Hepatocyte (in vitro differentiated cells): ENCODE data around the gene G0S2. TPM values are rescaled to one million over a fixed set of nuclear protein-coding genes. Genes with fewer than 3 reads are reported as not detected.

Experiments
- DNase-seq: peaks from one replicate; pipeline ENCODE4 v3.0.0-alpha.2; 2016; ENCODE audit warnings: low spot score
- H2AFZ ChIP-seq: fragments of 200-600 bp; sonication (generic); 2 replicates; pipeline ENCODE4 v1.6.0; 2016; ENCODE audit warnings: antibody characterized with exemption, mild to moderate bottlenecking
- H3K27ac ChIP-seq: fragments of 200-600 bp; sonication (generic); 2 replicates; pipeline ENCODE4 v1.5.1; 2016; ENCODE audit warnings: mild to moderate bottlenecking
- H3K27me3 ChIP-seq: fragments of 200-600 bp; sonication (generic); 2 replicates; pipeline ENCODE4 v1.6.1; 2016
- H3K36me3 ChIP-seq: fragments of 200-600 bp; sonication (generic); replicated peaks from 2 replicates; pipeline ENCODE4 v1.5.1; 2016; ENCODE audit warnings: low read depth; ENCODE audit not compliant: insufficient read depth
- H3K4me1 ChIP-seq: fragments of 200-600 bp; sonication (generic); 2 replicates; pipeline ENCODE4 v1.5.1; 2016; ENCODE audit warnings: mild to moderate bottlenecking, moderate library complexity; ENCODE audit not compliant: insufficient read depth
- H3K4me2 ChIP-seq: fragments of 200-600 bp; sonication (generic); 2 replicates; pipeline ENCODE4 v1.6.0; 2016
- H3K4me3 ChIP-seq: fragments of 200-600 bp; sonication (generic); 2 replicates; pipeline ENCODE4 v1.5.1; 2016; ENCODE audit warnings: mild to moderate bottlenecking
- H3K79me2 ChIP-seq: fragments of 200-600 bp; sonication (generic); 2 replicates; pipeline ENCODE4 v1.6.0; 2017; ENCODE audit warnings: mild to moderate bottlenecking
- H3K9me2 ChIP-seq: fragments of 200-600 bp; sonication (generic); replicated peaks from 2 replicates; pipeline ENCODE4 v1.6.0; 2017; ENCODE audit warnings: mild to moderate bottlenecking; ENCODE audit not compliant: insufficient read depth
- H3K9me3 ChIP-seq: fragments of 200-600 bp; sonication (generic); 2 replicates; pipeline ENCODE4 v1.5.1; 2016; ENCODE audit warnings: low read depth, mild to moderate bottlenecking
- H4K20me1 ChIP-seq: fragments of 200-600 bp; sonication (generic); 2 replicates; pipeline ENCODE4 v1.6.0; 2016; ENCODE audit warnings: mild to moderate bottlenecking; ENCODE audit not compliant: insufficient read depth, poor library complexity, severe bottlenecking
- EZH2 ChIP-seq: fragments of 200-600 bp; sonication (generic); IDR thresholded peaks from 2 replicates; pipeline ENCODE4 v1.6.1; 2016; ENCODE audit warnings: antibody characterized with exemption, mild to moderate bottlenecking, borderline replicate concordance
- EZH2phosphoT487 ChIP-seq: fragments of 200-600 bp; sonication (generic); IDR thresholded peaks from one replicate; pipeline ENCODE4 v1.6.1; 2018; ENCODE audit warnings: antibody characterized with exemption, mild to moderate bottlenecking, low read depth, moderate library complexity; ENCODE audit not compliant: unreplicated experiment, severe bottlenecking
- WGBS: methylation state at CpG from one replicate; pipeline ENCODE4 v1.1.6; 2016; ENCODE audit warnings: low lambda C conversion rate; ENCODE audit errors: missing lambda C conversion rate; 5-methylcytosine and 5-hydroxymethylcytosine counted together
- polyA plus RNA-seq: library from polyadenylated mRNA; unstranded; fragments of >200 nt; fragmentation: Nextera tagmentation; extraction: Ambion mirVana; gene quantifications from 2 replicates; pipeline ENCODE4 v1.2.1, GENCODE V29; 2016
- total RNA-seq: library from RNA; depleted of rRNA; stranded (reverse); fragments of >200 nt; gene quantifications from 2 replicates; pipeline ENCODE4 v1.2.3, GENCODE V29; 2014
- TF ChIP-seq, protein P1 (sequence below): fragments of 200-600 bp; sonication (generic); IDR thresholded peaks from 2 replicates; pipeline ENCODE4 v1.5.1; 2016; ENCODE audit warnings: antibody characterized with exemption, mild to moderate bottlenecking; ENCODE audit not compliant: poor library complexity

The G0S2 gene
- total and polyA plus RNA-seq, 2 experiments from 2014 or later, result 32.2 to 37.0 TPM

GRCh38 chr1:209659909-209660308, 15.3 kb upstream of the G0S2 start:
- Histone ChIP-seq H3K4me3 (no peak overlapping the region), H3K36me3 (no peaks in the 10 kb centered on the region), H3K4me1 (peaks cover 11% of the 10 kb centered on the region), H3K79me2 (no peaks in the 10 kb centered on the region), H4K20me1 (no peaks in the 10 kb centered on the region), H3K27ac (no peak overlapping the region), H3K27me3 (no peaks in the 10 kb centered on the region), H2AFZ (no peak overlapping the region), H3K9me2 (no peaks in the 10 kb centered on the region), H3K4me2 (no peak overlapping the region), H3K9me3 (no peaks in the 10 kb centered on the region)
- WGBS, result 46% methylated on average over 5 of the region's 5 CpGs
- TF ChIP-seq, protein P1, sequence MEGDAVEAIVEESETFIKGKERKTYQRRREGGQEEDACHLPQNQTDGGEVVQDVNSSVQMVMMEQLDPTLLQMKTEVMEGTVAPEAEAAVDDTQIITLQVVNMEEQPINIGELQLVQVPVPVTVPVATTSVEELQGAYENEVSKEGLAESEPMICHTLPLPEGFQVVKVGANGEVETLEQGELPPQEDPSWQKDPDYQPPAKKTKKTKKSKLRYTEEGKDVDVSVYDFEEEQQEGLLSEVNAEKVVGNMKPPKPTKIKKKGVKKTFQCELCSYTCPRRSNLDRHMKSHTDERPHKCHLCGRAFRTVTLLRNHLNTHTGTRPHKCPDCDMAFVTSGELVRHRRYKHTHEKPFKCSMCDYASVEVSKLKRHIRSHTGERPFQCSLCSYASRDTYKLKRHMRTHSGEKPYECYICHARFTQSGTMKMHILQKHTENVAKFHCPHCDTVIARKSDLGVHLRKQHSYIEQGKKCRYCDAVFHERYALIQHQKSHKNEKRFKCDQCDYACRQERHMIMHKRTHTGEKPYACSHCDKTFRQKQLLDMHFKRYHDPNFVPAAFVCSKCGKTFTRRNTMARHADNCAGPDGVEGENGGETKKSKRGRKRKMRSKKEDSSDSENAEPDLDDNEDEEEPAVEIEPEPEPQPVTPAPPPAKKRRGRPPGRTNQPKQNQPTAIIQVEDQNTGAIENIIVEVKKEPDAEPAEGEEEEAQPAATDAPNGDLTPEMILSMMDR, result no peak
- TF ChIP-seq EZH2, result no peak
- TF ChIP-seq EZH2phosphoT487, result no peak
- DNase-seq, result no peak

DNA sequence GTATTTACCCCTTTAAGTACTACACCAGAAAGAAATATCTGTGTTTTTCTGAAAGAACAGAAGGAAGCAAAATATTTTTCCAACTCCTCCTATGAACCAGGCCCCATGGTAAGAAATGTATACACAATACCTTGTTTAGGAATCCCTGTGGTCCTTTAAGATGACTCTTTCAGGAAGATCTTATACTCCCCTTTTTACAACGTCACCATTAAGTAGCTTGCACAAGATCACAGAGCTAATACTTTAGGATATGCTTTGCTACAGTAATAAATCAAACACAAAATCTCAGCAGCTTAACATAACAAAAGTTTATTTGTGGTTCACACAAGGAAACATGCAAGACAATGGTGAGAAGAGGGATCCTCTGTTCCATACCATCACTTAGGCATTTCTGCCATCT, 14.1 kb upstream of the G0S2 start:
- WGBS, result 44% methylated on average over 1 of the region's 1 CpG
- no peaks in the 10 kb centered on the region for H4K20me1 ChIP-seq
- no peak overlapping the region for H3K27ac ChIP-seq
- no peaks in the 10 kb centered on the region for H3K9me2 ChIP-seq
- no peaks in the 10 kb centered on the region for H3K27me3 ChIP-seq
- H3K36me3 ChIP-seq, result no peaks in the 10 kb centered on the region
- no peak for TF ChIP-seq EZH2
- TF ChIP-seq EZH2phosphoT487, result no peak
- TF ChIP-seq, protein P1, result no peak
- H3K4me3 ChIP-seq, result no peak overlapping the region
- H3K4me2 ChIP-seq, result no peak overlapping the region
- H3K79me2 ChIP-seq, result no peaks in the 10 kb centered on the region
- no peak overlapping the region for H2AFZ ChIP-seq
- no peak for DNase-seq
- peaks cover 3% of the 10 kb centered on the region for H3K4me1 ChIP-seq
- H3K9me3 ChIP-seq, result no peaks in the 10 kb centered on the region

- DNase-seq, result no peak
- H2AFZ ChIP-seq, result no peak overlapping the region
- no peak overlapping the region for H3K4me3 ChIP-seq
- H3K36me3 ChIP-seq, result no peaks in the 10 kb centered on the region
- no peaks in the 10 kb centered on the region for H3K27me3 ChIP-seq
- H3K4me2 ChIP-seq, result no peak overlapping the region
- 73% methylated on average over 3 of the region's 3 CpGs for WGBS
- no peaks in the 10 kb centered on the region for H4K20me1 ChIP-seq
- H3K4me1 ChIP-seq, result no peaks in the 10 kb centered on the region
- H3K9me2 ChIP-seq, result no peaks in the 10 kb centered on the region
- no peaks in the 10 kb centered on the region for H3K79me2 ChIP-seq
- H3K9me3 ChIP-seq, result no peaks in the 10 kb centered on the region
- no peak overlapping the region for H3K27ac ChIP-seq
- TF ChIP-seq, protein P1, result no peak
- TF ChIP-seq EZH2, result no peak
- no peak for TF ChIP-seq EZH2phosphoT487
Observed at GRCh38 chr1:209662879-209663327, 12.3 kb upstream of the G0S2 start.

DNA sequence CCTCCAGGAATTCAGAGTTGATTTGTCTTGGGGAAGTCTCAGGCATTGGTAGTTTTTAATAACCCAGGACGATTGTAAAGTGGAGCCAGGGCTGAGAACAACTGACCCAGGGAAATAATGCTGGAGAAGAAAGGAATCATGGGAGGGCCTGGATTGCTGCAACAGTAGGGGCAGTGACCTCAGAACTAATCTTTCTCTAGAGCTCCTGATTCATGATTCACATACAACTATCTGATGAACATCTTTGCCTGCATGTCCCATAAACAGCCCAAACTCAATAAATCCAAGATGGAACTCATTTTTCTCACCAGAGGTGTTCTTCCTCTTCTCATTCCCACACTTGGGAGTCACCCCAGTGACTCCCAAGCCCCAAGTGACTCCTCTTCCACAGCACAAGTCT, 8.1 kb upstream of the G0S2 start:
- TF ChIP-seq EZH2 (no peak), EZH2phosphoT487 (no peak)
- TF ChIP-seq, protein P1, result no peak
- 90% methylated on average over 1 of the region's 1 CpG for whole genome bisulfite sequencing
- Histone ChIP-seq H3K36me3 (no peaks in the 10 kb centered on the region), H3K9me2 (no peaks in the 10 kb centered on the region), H3K27me3 (no peaks in the 10 kb centered on the region), H3K79me2 (no peaks in the 10 kb centered on the region), H3K4me1 (no peaks in the 10 kb centered on the region), H2AFZ (no peak overlapping the region), H3K9me3 (no peaks in the 10 kb centered on the region), H3K4me3 (no peak overlapping the region), H3K27ac (no peak overlapping the region), H4K20me1 (no peaks in the 10 kb centered on the region), H3K4me2 (no peak overlapping the region)
- no peak for DNase-seq
